CD4-positive, alpha-beta T cell treated with Interferon alpha-2 for 1 hour (primary cell): ENCODE data around the gene NRP1.
"Not testable (repeated sequence)": the region's sequence is repeated elsewhere in the genome, so short reads cannot be mapped to it uniquely, and the experiment has no call there.

Experiments used
- DNase-seq, 2 donors: peaks; one replicate each; pipeline ENCODE4 v3.0.0-alpha.2; 2020 to 2022

The NRP1 gene

GRCh38 chr10:33315891-33316290, 18.6 kb downstream of the NRP1 start:
- no peak for DNase-seq

- DNase-seq: no peak
These were observed 19.5 kb downstream of the NRP1 start for GRCh38 chr10:33314811-33315561.

GRCh38 chr10:33311640-33312039, 22.8 kb downstream of the NRP1 start:
- no peak for DNase-seq

- no peak for DNase-seq
These were observed 23.6 kb downstream of the NRP1 start for GRCh38 chr10:33310853-33311252.

- DNase-seq: no peak
These were observed 25.1 kb downstream of the NRP1 start for GRCh38 chr10:33309406-33309805.

- no peak for DNase-seq
These were observed 26.6 kb downstream of the NRP1 start for GRCh38 chr10:33307835-33308234.

GRCh38 chr10:33306701-33307519, 27.6 kb downstream of the NRP1 start:
- no peak for DNase-seq

GRCh38 chr10:33306126-33306525, 28.3 kb downstream of the NRP1 start:
- no peak for DNase-seq

- no peak for DNase-seq
These were observed 29.8 kb downstream of the NRP1 start for GRCh38 chr10:33304423-33305225.

- no peak for DNase-seq
These were observed 30.5 kb downstream of the NRP1 start for GRCh38 chr10:33303988-33304387.

GRCh38 chr10:33302208-33302829, 32.1 kb downstream of the NRP1 start:
- DNase-seq: no peak

GRCh38 chr10:33301097-33301789, 33.2 kb downstream of the NRP1 start:
- no peak for DNase-seq

GRCh38 chr10:33300544-33300943, 33.9 kb downstream of the NRP1 start:
- not testable (repeated sequence) for DNase-seq

GRCh38 chr10:33298893-33299292, 35.6 kb downstream of the NRP1 start:
- no peak for DNase-seq

- DNase-seq: no peak
These were observed 36.4 kb downstream of the NRP1 start for GRCh38 chr10:33298110-33298509.

GRCh38 chr10:33295851-33296250, 38.6 kb downstream of the NRP1 start:
- DNase-seq: no peak

GRCh38 chr10:33293531-33294170, 40.8 kb downstream of the NRP1 start:
- DNase-seq: no peak

GRCh38 chr10:33293076-33293475, 41.4 kb downstream of the NRP1 start:
- DNase-seq: no peak

- DNase-seq: no peak
These were observed 43.3 kb downstream of the NRP1 start for GRCh38 chr10:33291053-33291592.

GRCh38 chr10:33290321-33291052, 44.0 kb downstream of the NRP1 start:
- DNase-seq: no peak

GRCh38 chr10:33289776-33290175, 44.7 kb downstream of the NRP1 start:
- no peak for DNase-seq
